ENCODE measurements around the gene ZNF182.

GRCh38 chrX:48035891-48036290 lies 32.1 kb upstream of the ZNF182 start:
- no peak for TF ChIP-seq CTCF (IDR thresholded peaks at IDR 0.05)
- TF ChIP-seq POLR2A (IDR thresholded peaks at IDR 0.05), result no peak

All from esophagus squamous epithelium (tissue), 4 donors.